K562 (cell line): ENCODE measurements around the gene UBE2D2. TPM values are rescaled to one million over a fixed set of nuclear protein-coding genes. Genes with fewer than 3 reads are reported as not detected.
"Not testable (repeated sequence)": the region's sequence is repeated elsewhere in the genome, so short reads cannot be mapped to it uniquely, and the experiment has no call there.

ENCODE experiments used
- ATF7 ChIP-seq: fragments of 450-650 bp; IDR thresholded peaks from 2 replicates; pipeline ENCODE4 v1.7.1; 2014; ENCODE audit warnings: mild to moderate bottlenecking, moderate library complexity
- CTBP1 ChIP-seq: fragments of 450-650 bp; IDR thresholded peaks from 2 replicates; pipeline ENCODE4 v1.6.1; 2016; ENCODE audit warnings: borderline replicate concordance
- MEIS2 ChIP-seq: fragments of 450-650 bp; IDR thresholded peaks from 2 replicates; pipeline ENCODE4 v1.6.1; 2014; ENCODE audit warnings: mild to moderate bottlenecking; ENCODE audit not compliant: partially characterized antibody
- PBX2 ChIP-seq, 2 experiments: IDR thresholded peaks in 1 of 2; conservative IDR thresholded peaks in 1 of 2; 2 replicates each; pipeline ENCODE4 v1.6.1; 2016; ENCODE audit warnings: low read depth in 2 of 2, mild to moderate bottlenecking in 1 of 2, missing compliant biosample characterization in 1 of 2, missing genetic modification characterization in 1 of 2, moderate library complexity in 1 of 2
- REST ChIP-seq, 2 experiments: fragments of 450-650 bp; formaldehyde crosslinking in 1 of 2; IDR thresholded peaks; 2 replicates each; pipeline versions ENCODE4 v1.4.0 to v1.6.1; 2014 to 2020; ENCODE audit warnings: mild to moderate bottlenecking in 2 of 2, borderline replicate concordance in 1 of 2, low read depth in 1 of 2
- SMC3 ChIP-seq: conservative IDR thresholded peaks from 2 replicates; pipeline ENCODE4 v1.6.1; 2011; ENCODE audit warnings: low read depth, low read length, improper control_type of control experiment; ENCODE audit not compliant: insufficient read depth
- polyA plus RNA-seq, 8 experiments: library from polyadenylated mRNA; depleted of rRNA in 4 of 8; stranded (reverse) in 5 of 8; unstranded in 3 of 8; fragments of >200 nt; fragmentation: Nextera tagmentation in 2 of 8; fragmentation: Illumina TruSeq in 1 of 8; extraction: Ambion mirVana in 2 of 8; extraction: Trizol in 1 of 8; gene quantifications; 2 replicates each; pipeline versions ENCODE4 v1.2.1 to v1.2.3, GENCODE V29; 2011 to 2014; ENCODE audit warnings: inconsistent platforms in 1 of 8, missing spikeins in 1 of 8
- total RNA-seq, 7 experiments: library from RNA; depleted of rRNA in 6 of 7; stranded (reverse); fragments of >200 nt in 6 of 7; fragmentation: Illumina TruSeq in 2 of 7; extraction: Trizol in 2 of 7; gene quantifications; 2 replicates each; pipeline versions ENCODE4 v1.2.1 to v1.2.3, GENCODE V29; 2011 to 2021; ENCODE audit warnings: low replicate concordance in 1 of 7
- TF ChIP-seq, protein P1 (sequence below): sonication (generic); formaldehyde crosslinking; IDR thresholded peaks from 2 replicates; pipeline ENCODE4 v1.8.0; 2022; ENCODE audit warnings: mild to moderate bottlenecking, missing genetic modification reagents
- TF ChIP-seq, protein P2 (sequence below), 3 experiments: IDR thresholded peaks in 2 of 3; conservative IDR thresholded peaks in 1 of 3; 2 replicates each; pipeline ENCODE4 v1.5.1; 2011 to 2012; ENCODE audit warnings: low read length in 3 of 3, mild to moderate bottlenecking in 3 of 3, control low read depth in 2 of 3, improper control_type of control experiment in 1 of 3, inconsistent platforms in 1 of 3, low read depth in 1 of 3, mixed read lengths in 1 of 3, moderate library complexity in 1 of 3; ENCODE audit not compliant: insufficient read depth in 2 of 3

The UBE2D2 gene
- total and polyA plus RNA-seq, 9 of the 15 experiments (the other 6 are each of a cell fraction or from before 2014, with no cell fraction given), result 53.6 to 198 (median 122) TPM

DNA sequence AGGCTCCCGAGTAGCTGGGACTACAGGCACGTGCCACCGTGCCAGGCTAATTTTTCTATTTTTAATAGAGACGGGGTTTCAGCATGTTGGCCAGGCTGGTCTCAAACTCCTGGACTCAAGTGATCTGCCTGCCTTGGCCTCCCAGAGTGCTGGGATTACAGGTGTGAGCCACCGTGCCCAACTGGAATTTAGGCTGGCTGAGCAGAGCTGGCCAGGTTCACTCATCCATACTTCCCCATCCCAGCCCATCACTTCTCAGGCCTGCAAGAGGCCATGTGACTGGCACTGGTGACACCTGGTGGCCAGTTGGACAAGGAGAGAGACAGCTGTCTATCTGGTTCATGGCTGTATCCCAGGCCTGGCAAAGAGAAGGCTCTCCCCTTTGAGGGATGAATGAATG is 47.7 kb upstream of the UBE2D2 start (continued):
- TF ChIP-seq REST (IDR thresholded peaks at IDR 0.05; ENCODE audit: borderline replicate concordance) (peak; percentile 95), CTBP1 (peak; percentile 92), PBX2 (tag; conservative IDR thresholded peaks at IDR 0.05; ENCODE audit: low read depth) (0 out of 2 replicates have a peak, but pooled peaks have one; percentile 18), MEIS2 (peak; percentile 39), ATF7 (peak; percentile 18; the same call in 1 of the 2 replicates), SMC3 (peak; percentile 98)
- TF ChIP-seq REST, PBX2 (CRISPR knock-in tag; IDR thresholded peaks at IDR 0.05; ENCODE audit: low read depth): not testable (repeated sequence)
- TF ChIP-seq, protein P1, sequence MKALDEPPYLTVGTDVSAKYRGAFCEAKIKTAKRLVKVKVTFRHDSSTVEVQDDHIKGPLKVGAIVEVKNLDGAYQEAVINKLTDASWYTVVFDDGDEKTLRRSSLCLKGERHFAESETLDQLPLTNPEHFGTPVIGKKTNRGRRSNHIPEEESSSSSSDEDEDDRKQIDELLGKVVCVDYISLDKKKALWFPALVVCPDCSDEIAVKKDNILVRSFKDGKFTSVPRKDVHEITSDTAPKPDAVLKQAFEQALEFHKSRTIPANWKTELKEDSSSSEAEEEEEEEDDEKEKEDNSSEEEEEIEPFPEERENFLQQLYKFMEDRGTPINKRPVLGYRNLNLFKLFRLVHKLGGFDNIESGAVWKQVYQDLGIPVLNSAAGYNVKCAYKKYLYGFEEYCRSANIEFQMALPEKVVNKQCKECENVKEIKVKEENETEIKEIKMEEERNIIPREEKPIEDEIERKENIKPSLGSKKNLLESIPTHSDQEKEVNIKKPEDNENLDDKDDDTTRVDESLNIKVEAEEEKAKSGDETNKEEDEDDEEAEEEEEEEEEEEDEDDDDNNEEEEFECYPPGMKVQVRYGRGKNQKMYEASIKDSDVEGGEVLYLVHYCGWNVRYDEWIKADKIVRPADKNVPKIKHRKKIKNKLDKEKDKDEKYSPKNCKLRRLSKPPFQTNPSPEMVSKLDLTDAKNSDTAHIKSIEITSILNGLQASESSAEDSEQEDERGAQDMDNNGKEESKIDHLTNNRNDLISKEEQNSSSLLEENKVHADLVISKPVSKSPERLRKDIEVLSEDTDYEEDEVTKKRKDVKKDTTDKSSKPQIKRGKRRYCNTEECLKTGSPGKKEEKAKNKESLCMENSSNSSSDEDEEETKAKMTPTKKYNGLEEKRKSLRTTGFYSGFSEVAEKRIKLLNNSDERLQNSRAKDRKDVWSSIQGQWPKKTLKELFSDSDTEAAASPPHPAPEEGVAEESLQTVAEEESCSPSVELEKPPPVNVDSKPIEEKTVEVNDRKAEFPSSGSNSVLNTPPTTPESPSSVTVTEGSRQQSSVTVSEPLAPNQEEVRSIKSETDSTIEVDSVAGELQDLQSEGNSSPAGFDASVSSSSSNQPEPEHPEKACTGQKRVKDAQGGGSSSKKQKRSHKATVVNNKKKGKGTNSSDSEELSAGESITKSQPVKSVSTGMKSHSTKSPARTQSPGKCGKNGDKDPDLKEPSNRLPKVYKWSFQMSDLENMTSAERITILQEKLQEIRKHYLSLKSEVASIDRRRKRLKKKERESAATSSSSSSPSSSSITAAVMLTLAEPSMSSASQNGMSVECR, result 0 out of 2 replicates have a peak, but pooled peaks have one; percentile 40
- TF ChIP-seq, protein P2, sequence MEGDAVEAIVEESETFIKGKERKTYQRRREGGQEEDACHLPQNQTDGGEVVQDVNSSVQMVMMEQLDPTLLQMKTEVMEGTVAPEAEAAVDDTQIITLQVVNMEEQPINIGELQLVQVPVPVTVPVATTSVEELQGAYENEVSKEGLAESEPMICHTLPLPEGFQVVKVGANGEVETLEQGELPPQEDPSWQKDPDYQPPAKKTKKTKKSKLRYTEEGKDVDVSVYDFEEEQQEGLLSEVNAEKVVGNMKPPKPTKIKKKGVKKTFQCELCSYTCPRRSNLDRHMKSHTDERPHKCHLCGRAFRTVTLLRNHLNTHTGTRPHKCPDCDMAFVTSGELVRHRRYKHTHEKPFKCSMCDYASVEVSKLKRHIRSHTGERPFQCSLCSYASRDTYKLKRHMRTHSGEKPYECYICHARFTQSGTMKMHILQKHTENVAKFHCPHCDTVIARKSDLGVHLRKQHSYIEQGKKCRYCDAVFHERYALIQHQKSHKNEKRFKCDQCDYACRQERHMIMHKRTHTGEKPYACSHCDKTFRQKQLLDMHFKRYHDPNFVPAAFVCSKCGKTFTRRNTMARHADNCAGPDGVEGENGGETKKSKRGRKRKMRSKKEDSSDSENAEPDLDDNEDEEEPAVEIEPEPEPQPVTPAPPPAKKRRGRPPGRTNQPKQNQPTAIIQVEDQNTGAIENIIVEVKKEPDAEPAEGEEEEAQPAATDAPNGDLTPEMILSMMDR (IDR thresholded peaks at IDR 0.05 in 2 of 3, conservative IDR thresholded peaks at IDR 0.05 in 1 of 3; ENCODE audit: insufficient read depth in 2 of 3, low read depth in 1 of 3, low read length in 3 of 3), result peak; percentile 81 to 89 (median 88)
